NCI-H510A (cell line): Measurements from ENCODE around the gene FBXW7.
A peak's percentile ranks its signal among the peaks of the same experiment; 100 is the strongest.
"Not testable (repeated sequence)": the region's sequence is repeated elsewhere in the genome, so short reads cannot be mapped to it uniquely, and the experiment has no call there.

ENCODE experiments used
- DNase-seq: peaks from one replicate; lab custom pipeline; 2025; lab: John Stamatoyannopoulos, UW

FBXW7 gene

DNA sequence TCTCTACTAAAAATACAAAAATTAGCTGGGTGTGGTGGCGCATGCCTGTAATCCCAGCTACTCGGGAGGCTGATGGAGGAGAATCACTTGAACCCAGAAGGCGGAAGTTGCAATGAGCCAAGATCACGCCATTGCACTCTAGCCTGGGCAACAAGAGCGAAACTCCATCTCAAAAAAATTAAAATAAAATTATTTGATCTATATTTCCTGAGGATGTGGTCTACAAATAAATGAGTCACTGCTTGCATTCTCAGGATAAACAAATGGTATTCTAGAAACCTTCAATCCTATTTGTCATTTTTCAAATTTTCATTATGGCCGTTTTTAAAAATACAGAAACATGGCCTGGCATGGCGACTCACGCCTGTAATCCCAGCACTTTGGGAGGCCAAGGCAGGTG is 8.6 kb upstream of the FBXW7 start:
- DNase-seq = not testable (repeated sequence)

DNA sequence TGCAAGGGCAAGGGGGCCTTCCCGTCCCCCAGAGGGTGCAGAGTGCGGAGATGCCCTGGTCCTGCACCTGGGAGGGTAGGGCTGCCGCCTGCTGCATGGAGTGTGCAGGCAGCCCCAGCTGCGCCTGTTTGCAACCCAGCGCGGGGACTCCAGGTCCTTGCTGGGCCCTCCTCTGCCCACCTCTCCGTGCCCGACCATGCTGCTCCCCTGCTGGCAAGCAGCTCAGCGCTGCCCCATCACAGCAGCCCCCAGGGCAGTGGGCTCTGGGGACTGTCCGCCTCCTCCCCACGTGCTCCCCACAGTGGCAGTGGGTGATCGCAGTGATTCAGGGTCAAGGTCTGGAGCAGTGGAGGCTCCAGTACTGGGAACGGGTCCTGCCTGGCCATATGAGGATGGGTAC is 5.0 kb upstream of the FBXW7 start:
- no peak for DNase-seq

- no peak for DNase-seq
Observed at GRCh38 chr4:152540293-152540674, 4.4 kb upstream of the FBXW7 start.

DNA sequence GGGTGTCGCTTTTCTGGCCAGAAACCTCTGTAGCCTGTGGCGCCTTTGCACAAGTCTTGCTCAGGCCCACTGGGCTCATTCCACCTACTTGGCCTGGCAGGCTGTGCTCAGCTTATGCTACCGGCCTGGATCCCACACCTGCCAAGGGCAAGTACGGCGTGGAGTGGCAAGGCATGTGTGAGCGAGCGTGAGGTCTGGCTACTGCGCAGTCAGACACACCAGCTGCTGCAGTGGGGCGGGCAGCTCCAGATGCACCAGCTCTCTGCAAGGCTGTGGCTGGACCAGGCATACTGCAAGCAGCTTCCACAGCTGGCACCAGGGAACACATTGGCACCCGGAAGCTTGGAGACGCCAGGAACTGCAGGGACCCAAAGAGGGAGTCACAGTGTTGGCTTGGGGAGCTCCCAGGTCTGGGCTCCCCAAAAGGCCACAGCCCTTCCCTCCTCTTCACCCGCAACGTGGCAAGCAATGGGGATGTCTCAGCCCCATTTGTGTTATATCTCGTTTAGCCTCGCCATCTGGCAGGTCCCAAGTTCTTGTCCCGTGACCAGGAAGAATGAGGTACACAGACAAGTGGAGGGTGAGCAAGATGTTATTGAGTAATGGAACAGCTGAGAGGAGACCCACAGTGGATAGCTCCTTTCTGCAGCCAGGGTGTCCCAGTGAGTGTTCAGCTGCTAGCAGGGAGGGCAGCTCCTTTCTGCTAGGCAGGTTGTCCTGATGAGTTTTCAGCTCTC is 3.8 kb upstream of the FBXW7 start:
- no peak for DNase-seq

DNA sequence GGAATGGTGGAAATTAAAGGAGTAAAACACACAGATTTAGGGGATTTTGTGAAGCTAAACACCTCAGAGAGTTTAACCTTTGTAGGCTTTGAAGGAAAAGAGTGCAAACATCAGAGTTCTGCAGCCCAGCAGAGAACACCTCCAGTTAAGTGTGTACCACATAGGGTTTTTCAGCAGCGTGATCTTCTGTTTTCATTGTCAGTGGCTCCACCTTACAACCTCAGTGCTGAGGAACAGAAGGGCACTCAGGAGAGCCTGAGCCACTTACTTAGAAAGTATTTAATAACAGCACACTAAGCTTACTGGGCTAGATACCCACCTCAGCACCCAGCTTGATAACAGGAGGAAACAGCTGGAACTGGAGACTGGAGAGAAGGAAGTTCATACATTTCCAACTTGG is 2.0 kb upstream of the FBXW7 start:
- no peak for DNase-seq

GRCh38 chr4:152536545-152537182 is 772 bp upstream of the FBXW7 start:
- peak; percentile 6 for DNase-seq

DNA sequence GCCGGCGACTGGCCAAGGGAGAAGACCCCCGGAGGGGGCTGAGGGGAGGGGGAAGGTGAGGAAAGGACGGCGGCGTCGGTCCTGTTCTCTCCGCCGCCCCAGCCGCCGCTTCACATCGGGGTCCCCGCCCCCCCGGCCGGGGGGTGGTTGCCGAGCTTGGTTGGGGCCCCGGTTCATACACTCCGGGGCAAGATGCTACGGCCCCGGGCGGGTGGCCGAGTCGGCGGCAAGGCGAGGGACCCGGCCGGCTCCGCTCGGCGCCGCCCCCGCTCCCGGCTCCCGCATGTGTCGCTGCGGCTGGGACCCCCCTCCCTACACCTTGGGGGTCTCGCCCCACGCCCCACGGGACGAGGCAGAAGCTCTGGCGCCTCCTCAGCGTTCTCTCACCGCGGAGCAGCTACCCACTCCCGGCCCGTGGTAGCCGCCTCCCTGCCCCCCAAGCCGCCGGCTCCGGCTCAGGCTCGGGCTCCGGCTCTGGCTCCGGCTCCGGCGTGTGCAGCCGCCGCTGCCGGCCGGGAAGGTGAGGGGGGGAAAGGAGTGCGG is 461 bp downstream of the FBXW7 start:
- no peak for DNase-seq

DNA sequence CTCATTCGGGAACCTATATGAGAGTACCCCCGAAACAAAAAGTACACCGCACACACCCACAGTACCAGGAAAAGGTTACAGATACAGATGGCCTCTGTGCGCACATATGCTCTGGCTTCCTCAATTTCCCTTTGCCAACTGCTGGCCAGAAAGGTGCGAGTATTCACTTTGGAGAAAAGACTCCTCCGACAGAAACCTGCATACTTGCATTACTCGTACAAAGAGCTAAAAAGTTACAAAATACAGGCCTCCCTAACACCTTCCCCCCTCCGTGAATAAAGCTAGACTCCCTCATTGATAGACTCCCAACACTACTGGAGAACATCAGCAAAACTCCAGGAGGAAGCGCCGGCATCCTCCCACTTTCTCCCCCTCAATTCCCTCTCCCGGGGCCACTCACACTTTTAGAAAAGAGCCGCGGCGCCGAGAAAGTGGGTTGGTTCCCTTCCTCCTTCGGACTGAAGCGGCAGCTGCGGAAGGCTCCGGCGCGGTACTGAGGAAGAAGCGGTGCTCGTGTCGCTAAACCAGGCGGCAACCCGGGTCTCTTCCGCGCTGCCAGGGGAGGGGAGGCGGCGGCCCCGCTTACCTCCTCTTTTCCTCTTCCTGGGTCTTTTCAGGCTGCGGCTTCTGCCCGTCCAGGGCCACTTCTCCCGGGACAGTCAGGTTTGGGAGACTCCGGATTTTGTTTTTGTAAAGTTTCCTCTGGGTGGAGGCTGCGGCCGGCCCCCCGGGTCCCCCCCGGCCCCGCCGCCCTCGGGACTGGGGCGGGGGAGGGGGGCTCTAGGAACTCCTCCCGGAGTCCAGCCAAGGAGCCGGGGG is 1.1 kb downstream of the FBXW7 start:
- peak; percentile 6 for DNase-seq

DNA sequence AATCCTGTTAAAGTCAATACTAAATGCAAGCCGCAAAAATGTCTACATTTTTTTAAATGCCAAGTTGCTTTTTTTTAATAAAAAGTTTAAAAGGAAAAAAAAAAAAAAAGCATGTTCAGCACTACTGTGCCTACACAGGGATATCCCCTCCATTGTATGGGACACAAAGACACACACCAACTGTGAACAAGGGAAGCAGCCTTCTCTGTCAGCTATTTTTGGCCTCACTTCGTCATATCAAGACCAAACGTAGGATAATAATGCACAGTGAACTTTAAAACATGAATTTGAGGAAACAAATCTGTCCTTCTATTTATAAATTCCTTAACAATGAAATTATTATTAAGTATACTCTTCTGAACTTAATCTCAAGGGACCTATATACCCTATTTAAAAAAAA is 4.4 kb downstream of the FBXW7 start:
- no peak for DNase-seq

GRCh38 chr4:152530600-152530999 is 5.3 kb downstream of the FBXW7 start:
- no peak for DNase-seq

GRCh38 chr4:152529880-152530279 is 6.0 kb downstream of the FBXW7 start:
- DNase-seq = no peak

DNA sequence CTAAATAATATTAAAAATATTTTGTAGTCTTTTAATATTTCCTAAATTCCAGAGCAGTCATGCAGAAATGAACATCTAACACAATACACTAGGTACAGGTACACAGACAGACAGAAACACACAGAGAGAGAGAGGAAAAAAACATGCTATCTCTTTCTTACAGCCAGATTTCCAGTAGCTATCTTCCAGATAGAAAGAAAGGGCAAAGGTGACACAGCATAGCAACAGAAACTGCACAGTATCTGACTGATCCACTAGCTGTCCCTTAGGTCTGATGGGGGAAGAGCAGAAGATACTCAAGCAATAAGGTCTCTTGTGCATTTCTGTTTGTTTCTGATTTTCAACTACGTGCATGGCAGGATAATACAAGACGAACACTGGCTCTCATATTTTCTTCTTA is 7.8 kb downstream of the FBXW7 start:
- no peak for DNase-seq

DNA sequence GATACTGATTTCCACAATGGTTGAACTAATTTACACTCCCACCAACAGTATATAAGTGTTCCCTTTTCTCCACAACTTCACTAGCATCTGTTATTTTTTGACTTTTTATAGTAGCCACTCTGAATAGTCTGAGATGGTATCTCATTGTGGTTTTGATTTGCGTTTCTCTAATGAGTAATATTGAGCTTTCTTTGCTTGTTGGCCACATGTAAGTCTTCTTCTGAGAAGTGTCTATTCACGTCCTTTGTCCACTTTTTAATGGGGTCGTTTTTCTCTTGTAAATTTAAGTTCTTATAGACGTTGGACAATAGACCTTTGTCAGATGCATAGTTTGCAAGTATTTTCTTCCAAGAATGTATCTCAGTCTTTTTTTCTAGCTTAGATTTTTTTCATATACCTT is 10.0 kb downstream of the FBXW7 start:
- no peak for DNase-seq

DNA sequence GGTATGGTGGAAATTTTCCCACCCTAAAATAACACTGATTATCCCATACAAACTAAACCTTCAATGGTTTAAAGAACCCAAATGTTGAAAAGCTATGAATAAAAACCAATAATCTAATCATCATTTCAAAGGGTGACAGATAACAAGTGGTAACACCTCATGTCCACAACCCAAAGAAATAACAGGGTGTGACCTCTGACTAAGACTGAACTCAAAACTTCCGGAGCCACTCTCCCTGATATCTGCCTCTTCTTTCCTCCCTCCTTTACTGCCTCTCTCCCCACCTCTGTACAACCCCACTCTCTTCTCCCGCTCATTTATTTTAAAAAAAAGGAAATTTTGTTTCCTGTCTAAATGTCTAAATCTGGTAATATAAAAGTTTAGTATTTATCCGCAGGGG is 11.5 kb downstream of the FBXW7 start:
- no peak for DNase-seq

GRCh38 chr4:152523731-152524130 is 12.2 kb downstream of the FBXW7 start:
- DNase-seq = no peak

- DNase-seq = no peak
Observed at GRCh38 chr4:152522754-152523153, 13.1 kb downstream of the FBXW7 start.

DNA sequence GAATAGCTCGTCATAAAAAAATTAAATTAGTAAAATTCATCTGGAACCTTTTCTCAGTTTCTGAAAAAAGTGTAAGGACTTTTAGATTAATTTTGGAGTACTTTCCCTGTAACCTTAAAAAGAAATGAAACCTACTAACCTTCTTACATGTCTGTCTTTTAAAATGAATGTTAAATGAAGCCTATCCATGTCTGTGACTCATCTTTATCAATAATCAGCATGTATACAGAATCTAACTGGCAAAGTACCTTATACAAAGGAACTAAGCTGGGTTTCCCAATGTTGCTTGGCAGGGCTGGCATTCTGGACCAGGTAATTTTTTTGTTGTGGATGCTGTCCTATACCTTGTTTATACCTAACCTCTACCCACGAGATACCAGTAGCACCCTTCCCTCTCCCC is 13.6 kb downstream of the FBXW7 start:
- DNase-seq = no peak

- DNase-seq = no peak
Observed at GRCh38 chr4:152516156-152516555, 19.7 kb downstream of the FBXW7 start.

DNA sequence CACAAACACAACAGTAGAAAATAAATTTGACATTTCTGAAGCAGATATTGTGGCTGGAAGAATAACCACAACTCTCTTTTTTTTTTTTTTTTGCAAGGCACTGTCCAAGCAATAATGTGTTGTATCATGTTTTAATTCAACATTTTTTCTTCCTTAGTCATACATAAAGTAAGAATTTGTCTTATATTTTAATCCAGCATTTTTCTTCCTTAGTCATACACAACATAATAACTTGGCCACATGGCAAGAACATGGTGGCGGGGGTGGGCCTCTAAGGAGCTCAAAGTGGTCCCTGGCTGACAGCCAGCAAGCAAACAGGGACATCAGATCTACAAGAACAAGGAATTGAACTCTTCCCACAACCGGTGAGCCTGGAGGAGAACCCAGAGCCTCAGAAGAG is 20.2 kb downstream of the FBXW7 start:
- DNase-seq = no peak

- no peak for DNase-seq
Observed at GRCh38 chr4:152514356-152514755, 21.5 kb downstream of the FBXW7 start.

DNA sequence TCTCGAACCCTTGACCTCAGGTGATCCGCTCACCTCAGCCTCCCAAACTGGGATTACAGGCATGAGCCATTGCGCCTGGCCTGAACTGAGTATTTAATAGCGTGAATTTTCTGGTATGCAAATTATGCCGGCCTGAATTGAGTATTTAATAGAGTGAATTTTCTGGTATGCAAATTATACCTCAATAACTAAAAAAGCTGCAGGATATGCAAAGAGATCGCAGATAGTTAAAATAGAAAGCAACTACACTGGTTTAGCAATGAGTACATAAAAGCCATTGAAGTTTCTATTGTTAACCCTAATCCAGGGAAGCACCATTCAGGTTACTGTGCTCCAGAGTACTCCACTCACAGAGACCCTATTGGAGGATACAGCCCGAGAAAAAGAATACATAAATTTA is 22.8 kb downstream of the FBXW7 start:
- DNase-seq = no peak

DNA sequence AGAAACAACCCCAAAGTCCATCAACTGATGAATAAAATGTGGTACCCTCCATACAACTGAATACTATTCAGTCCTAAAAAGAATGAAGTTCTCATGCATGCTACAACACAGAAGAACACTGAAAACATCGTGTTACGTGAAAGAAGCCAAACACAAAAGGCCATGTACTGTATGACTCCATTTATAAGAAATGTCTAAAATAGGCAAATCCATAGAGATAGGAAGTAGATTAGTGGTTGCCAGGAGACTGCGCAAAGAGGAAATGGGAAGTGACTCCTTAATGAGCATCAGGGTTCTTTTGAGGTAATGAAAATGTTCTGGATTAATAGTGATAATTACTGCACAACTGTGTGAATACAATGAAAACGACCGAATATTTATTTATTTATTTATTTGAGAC is 23.4 kb downstream of the FBXW7 start:
- DNase-seq = no peak
